ENCODE measurements around the gene GYG2. TPM values are rescaled to one million over a fixed set of nuclear protein-coding genes. Genes with fewer than 3 reads are reported as not detected.

The GYG2 gene
- polyA plus RNA-seq, 1 of the 3 experiments (the other 2 are of a cell fraction): 1.8 TPM

- Histone ChIP-seq H3K9ac (no peak overlapping the region), H4K20me1 (ENCODE audit: insufficient read depth) (no peaks in the 10 kb centered on the region), H3K27me3 (ENCODE audit: insufficient read depth) (no peaks in the 10 kb centered on the region; the same call in 1 of the 2 replicates), H3K27ac (ENCODE audit: low read depth in 2 of 2, low read length in 1 of 2) (no peak overlapping the region), H3F3A (replicated peaks; ENCODE audit: insufficient read depth) (peaks cover 5% of the 10 kb centered on the region), H3K4me3 (ENCODE audit: low read depth in 2 of 2, low read length in 1 of 2) (no peak overlapping the region), H2AFZ (ENCODE audit: low read depth) (no peak overlapping the region), H3K4me2 (no peak overlapping the region), H3K9me3 (no peaks in the 10 kb centered on the region), H3K4me1 (ENCODE audit: control insufficient read depth in 1 of 2, insufficient read depth in 2 of 2, low read depth in 1 of 2, low read length in 1 of 2) (no peaks in the 10 kb centered on the region; a peak in 1 of 4 replicates), H3K36me3 (replicated peaks in 1 of 2; ENCODE audit: control insufficient read depth in 1 of 2, insufficient read depth in 2 of 2, low read length in 1 of 2) (no peaks in the 10 kb centered on the region), H3K79me2 (ENCODE audit: insufficient read depth) (no peaks in the 10 kb centered on the region), H3K9me2 (no peaks in the 10 kb centered on the region)
- ChIA-PET CTCF (interaction anchor here (1.2 kb wide), 1 partner anchor 18 kb away, joined by 3 read pairs; no protein-coding TSS in a partner anchor), POLR2A (no interaction called here)
- 87% methylated on average over 2 of the region's 2 CpGs for WGBS (ENCODE audit: low lambda C conversion rate)
- TF ChIP-seq USF2 (IDR thresholded peaks at IDR 0.05; ENCODE audit: borderline replicate concordance, low read depth, low read length) (no peak), YY1 (IDR thresholded peaks at IDR 0.05; ENCODE audit: low read depth) (no peak), NFIC (IDR thresholded peaks at IDR 0.05; ENCODE audit: borderline replicate concordance) (no peak), GABPA (IDR thresholded peaks at IDR 0.05; ENCODE audit: low read depth) (no peak), TEAD4 (IDR thresholded peaks at IDR 0.05; ENCODE audit: borderline replicate concordance, insufficient read depth) (no peak), CTCF (IDR thresholded peaks at IDR 0.05) (no peak), SMC3 (IDR thresholded peaks at IDR 0.05; ENCODE audit: low read depth, low read length) (no peak), NRF1 (IDR thresholded peaks at IDR 0.05; ENCODE audit: low read depth, low read length) (no peak), RFX5 (IDR thresholded peaks at IDR 0.05; ENCODE audit: low read length) (no peak), FOXJ3 (CRISPR knock-in tag; IDR thresholded peaks at IDR 0.05) (no peak), EZH2phosphoT487 (IDR thresholded peaks at IDR 0.05; ENCODE audit: borderline replicate concordance, low read depth) (no peak), IRF3 (IDR thresholded peaks at IDR 0.05; ENCODE audit: low read depth, low read length) (no peak), TCF12 (IDR thresholded peaks at IDR 0.05) (no peak), CHD2 (IDR thresholded peaks at IDR 0.05; ENCODE audit: low read length, partially characterized antibody) (no peak), MXI1 (IDR thresholded peaks at IDR 0.05; ENCODE audit: low read depth, low read length) (no peak), RXRA (IDR thresholded peaks at IDR 0.05; ENCODE audit: borderline replicate concordance, low read depth) (no peak), POLR2AphosphoS5 (IDR thresholded peaks at IDR 0.05; ENCODE audit: low read depth, low read length) (no peak), EP300 (IDR thresholded peaks at IDR 0.05; ENCODE audit: borderline replicate concordance in 1 of 2, low read depth in 1 of 2, low read length in 1 of 2) (no peak), GATA2 (CRISPR knock-in tag; IDR thresholded peaks at IDR 0.05) (no peak), ZBTB33 (IDR thresholded peaks at IDR 0.05; ENCODE audit: borderline replicate concordance, low read depth) (no peak)
- no peak for DNase-seq
These were observed 102.4 kb downstream of the GYG2 start for GRCh38 chrX:2931155-2931554.

Measured in SK-N-SH (cell line).